ENCODE data around the gene RLBP1. TPM values are rescaled to one million over a fixed set of nuclear protein-coding genes. Genes with fewer than 3 reads are reported as not detected.

The RLBP1 gene
- total and polyA plus RNA-seq, 4 donors = not detected

GRCh38 chr15:89205991-89206585 lies 15.3 kb downstream of the RLBP1 start:
- H3K36me3 ChIP-seq (ENCODE audit: control insufficient read depth in 4 of 4, insufficient read depth in 4 of 4, low read length in 4 of 4) = peaks cover 0 to 2% (median 0%) of the 10 kb centered on the region in 4 donors
- DNase-seq (no peak), ATAC-seq (ENCODE audit: insufficient read depth, low FRiP score) (no peak)
- H3K27me3 ChIP-seq (ENCODE audit: control insufficient read depth in 3 of 3, insufficient read depth in 3 of 3, low read length in 2 of 3) = no peaks in the 10 kb centered on the region
- H3K27ac ChIP-seq (ENCODE audit: low read depth in 1 of 2, low read length in 1 of 2) = no peak overlapping the region
- peaks cover 0 to 5% (median 0%) of the 10 kb centered on the region in 5 donors for H3K4me1 ChIP-seq (ENCODE audit: control insufficient read depth in 5 of 5, insufficient read depth in 5 of 5, low read length in 5 of 5)
- WGBS, 2 donors = 69 to 77% methylated on average over 14 of the region's 14 CpGs
- TF ChIP-seq CTCF (IDR thresholded peaks at IDR 0.05; ENCODE audit: control extremely low read depth, extremely low read depth) = no peak
- H3K9me3 ChIP-seq (ENCODE audit: control insufficient read depth in 4 of 4, insufficient read depth in 3 of 4, low read length in 3 of 4) = no peaks in the 10 kb centered on the region
- H3K4me3 ChIP-seq = no peak overlapping the region
- H3K9ac ChIP-seq (ENCODE audit: insufficient read depth in 1 of 2, low read length in 2 of 2) = no peak overlapping the region

- ATAC-seq (ENCODE audit: insufficient read depth, low FRiP score) = no peak
- no peak for TF ChIP-seq CTCF (IDR thresholded peaks at IDR 0.05; ENCODE audit: control extremely low read depth, extremely low read depth)
- H3K36me3 ChIP-seq (ENCODE audit: control insufficient read depth in 4 of 4, insufficient read depth in 4 of 4, low read length in 4 of 4) = peaks cover 0 to 11% (median 0%) of the 10 kb centered on the region in 4 donors
- H3K4me1 ChIP-seq (ENCODE audit: control insufficient read depth in 5 of 5, insufficient read depth in 5 of 5, low read length in 5 of 5) = no peaks in the 10 kb centered on the region
- H3K27me3 ChIP-seq (ENCODE audit: control insufficient read depth in 3 of 3, insufficient read depth in 3 of 3, low read length in 2 of 3) = no peaks in the 10 kb centered on the region
- no peak overlapping the region for H3K27ac ChIP-seq (ENCODE audit: low read depth in 1 of 2, low read length in 1 of 2)
- H3K9ac ChIP-seq (ENCODE audit: insufficient read depth in 1 of 2, low read length in 2 of 2) = no peak overlapping the region
- H3K4me3 ChIP-seq = no peak overlapping the region
- no peaks in the 10 kb centered on the region for H3K9me3 ChIP-seq (ENCODE audit: control insufficient read depth in 4 of 4, insufficient read depth in 3 of 4, low read length in 3 of 4)
- 30 to 53% methylated on average over 2 of the region's 2 CpGs for WGBS, 2 donors
- DNase-seq = no peak
Measured at GRCh38 chr15:89203705-89204273, 17.6 kb downstream of the RLBP1 start.

- Histone ChIP-seq H3K4me1 (ENCODE audit: control insufficient read depth in 5 of 5, insufficient read depth in 5 of 5, low read length in 5 of 5) (peaks cover 0 to 16% (median 0%) of the 10 kb centered on the region in 5 donors), H3K27ac (ENCODE audit: low read depth in 1 of 2, low read length in 1 of 2) (no peak overlapping the region), H3K4me3 (no peak overlapping the region), H3K27me3 (ENCODE audit: control insufficient read depth in 3 of 3, insufficient read depth in 3 of 3, low read length in 2 of 3) (no peaks in the 10 kb centered on the region), H3K36me3 (ENCODE audit: control insufficient read depth in 4 of 4, insufficient read depth in 4 of 4, low read length in 4 of 4) (peaks cover 0 to 20% (median 4%) of the 10 kb centered on the region in 4 donors), H3K9ac (ENCODE audit: insufficient read depth in 1 of 2, low read length in 2 of 2) (no peak overlapping the region), H3K9me3 (ENCODE audit: control insufficient read depth in 4 of 4, insufficient read depth in 3 of 4, low read length in 3 of 4) (no peaks in the 10 kb centered on the region)
- ATAC-seq (ENCODE audit: insufficient read depth, low FRiP score) (no peak), DNase-seq (no peak)
- WGBS, 2 donors = 88 to 89% methylated on average over 20 of the region's 20 CpGs
- TF ChIP-seq CTCF (IDR thresholded peaks at IDR 0.05; ENCODE audit: control extremely low read depth, extremely low read depth) = no peak
Measured at GRCh38 chr15:89201465-89202005, 19.8 kb downstream of the RLBP1 start.

Data from lung (tissue), 12 donors.